HCT116 (cell line): ENCODE results near the gene TOMM70. TPM values are rescaled to one million over a fixed set of nuclear protein-coding genes. Genes with fewer than 3 reads are reported as not detected.
"Not testable (repeated sequence)": the region's sequence is repeated elsewhere in the genome, so short reads cannot be mapped to it uniquely, and the experiment has no call there.

ENCODE experiments used
- ATAC-seq: fragments of 200-7000 bp; cut with Tn5 transposase; 2 replicates; pipeline ENCODE4 v1.9.1; 2020; ENCODE audit warnings: mild to moderate bottlenecking, moderate library complexity
- BruUV-seq: library from RNA; stranded (reverse); fragments of 400-500 nt; replicated peaks from 2 replicates; lab custom pipeline; 2021; lab: Mats Ljungman, UMichigan
- CTCF ChIA-PET: fragments of 300-600 bp; sonication (Branson Sonifier 250); formaldehyde crosslinking; loops from one replicate; lab custom pipeline; 2021; ENCODE audit warnings: antibody characterized with exemption; lab: Charles Lee
- POLR2A ChIA-PET: fragments of 300-600, 350-600 bp; sonication (Branson Sonifier 250); formaldehyde crosslinking; loops from one replicate; lab custom pipeline; 2021; ENCODE audit warnings: antibody characterized with exemption; lab: Charles Lee
- RAD21 ChIA-PET, 2 experiments: fragments of 300-600 bp; sonication (Branson Sonifier 250); formaldehyde crosslinking; loops; one replicate each; lab custom pipeline; 2023; ENCODE audit warnings: low total read pairs in 2 of 2; ENCODE audit not compliant: uncharacterized antibody in 2 of 2, unreplicated experiment in 2 of 2, low non-redundant PET in 1 of 2; lab: Charles Lee
- DNase-seq: peaks from one replicate; pipeline ENCODE4 v3.0.0-alpha.2; 2010; ENCODE audit warnings: low read depth, low spot score
- H2AFZ ChIP-seq: fragments of 200-600 bp; shearing (Covaris generic), sonication (generic); 2 replicates; pipeline ENCODE4 v1.6.1; 2017; ENCODE audit warnings: low read depth, mixed run types, mixed read lengths, antibody characterized with exemption, low read length; ENCODE audit not compliant: poor library complexity, severe bottlenecking
- H3K27ac ChIP-seq: 2 replicates; pipeline ENCODE4 v1.5.1; 2012; ENCODE audit warnings: low read depth, low read length
- H3K27me3 ChIP-seq: fragments of 200-600 bp; sonication (generic); 2 replicates; pipeline ENCODE4 v1.6.1; 2016; ENCODE audit warnings: mixed run types, low read length, mixed read lengths; ENCODE audit not compliant: insufficient read depth
- H3K36me3 ChIP-seq, 2 experiments: fragments of 200-500 bp in 1 of 2; fragments of 200-600 bp in 1 of 2; sonication (Bioruptor generic) in 1 of 2; sonication (generic) in 1 of 2; 2 replicates each; pipeline versions ENCODE4 v1.5.1 to v1.6.1; 2014 to 2016; ENCODE audit warnings: low read length in 2 of 2, inconsistent platforms in 1 of 2, mixed read lengths in 1 of 2, mixed run types in 1 of 2; ENCODE audit not compliant: insufficient read depth in 2 of 2, control insufficient read depth in 1 of 2
- H3K4me1 ChIP-seq, 2 experiments: fragments of 200-600 bp in 1 of 2; sonication (generic) in 1 of 2; 2 replicates each; pipeline versions ENCODE4 v1.5.1 to v1.6.1; 2012 to 2017; ENCODE audit warnings: low read length in 2 of 2, inconsistent platforms in 1 of 2, mild to moderate bottlenecking in 1 of 2, mixed read lengths in 1 of 2, mixed run types in 1 of 2, moderate library complexity in 1 of 2; ENCODE audit not compliant: insufficient read depth in 2 of 2, control insufficient read depth in 1 of 2
- H3K4me2 ChIP-seq: fragments of 200-600 bp; sonication (generic); 2 replicates; pipeline ENCODE4 v1.6.1; 2017; ENCODE audit warnings: mixed run types, low read length, mixed read lengths
- H3K4me3 ChIP-seq, 2 experiments: fragments of 200-600 bp in 1 of 2; sonication (generic) in 1 of 2; replicated peaks in 1 of 2; 2 replicates each; pipeline ENCODE4 v1.5.1; 2011 to 2016; ENCODE audit warnings: low read length in 2 of 2, control low read depth in 1 of 2, low read depth in 1 of 2, mild to moderate bottlenecking in 1 of 2, mixed read lengths in 1 of 2, mixed run types in 1 of 2
- H3K79me2 ChIP-seq: fragments of 200-600 bp; sonication (generic); 2 replicates; pipeline ENCODE4 v1.6.1; 2017; ENCODE audit warnings: mild to moderate bottlenecking, mixed run types, low read length, moderate library complexity, mixed read lengths; ENCODE audit not compliant: insufficient read depth
- H3K9ac ChIP-seq: fragments of 200-600 bp; sonication (generic); 2 replicates; pipeline ENCODE4 v1.6.1; 2016; ENCODE audit warnings: low read length, mixed read lengths
- H3K9me2 ChIP-seq: fragments of 200-600 bp; sonication (generic), shearing (Covaris generic); 2 replicates; pipeline ENCODE4 v1.6.1; 2017; ENCODE audit warnings: mixed run types, mild to moderate bottlenecking, moderate library complexity; ENCODE audit not compliant: insufficient read depth
- H3K9me3 ChIP-seq, 2 experiments: fragments of 200-500 bp in 1 of 2; fragments of 200-600 bp in 1 of 2; sonication (Bioruptor generic) in 1 of 2; sonication (generic) in 1 of 2; 2 replicates each; pipeline ENCODE4 v1.6.1; 2014 to 2017; ENCODE audit warnings: low read length in 2 of 2, mixed read lengths in 2 of 2, inconsistent platforms in 1 of 2, low read depth in 1 of 2, mild to moderate bottlenecking in 1 of 2, mixed run types in 1 of 2, moderate library complexity in 1 of 2; ENCODE audit not compliant: control insufficient read depth in 1 of 2, insufficient read depth in 1 of 2
- H4K20me1 ChIP-seq: fragments of 200-600 bp; sonication (generic), shearing (Covaris generic); 2 replicates; pipeline ENCODE4 v1.6.1; 2017; ENCODE audit warnings: mixed run types, mild to moderate bottlenecking, moderate library complexity; ENCODE audit not compliant: insufficient read depth
- EGR1 ChIP-seq: IDR thresholded peaks from 2 replicates; pipeline ENCODE4 v1.6.1; 2012; ENCODE audit warnings: low read depth
- ELF1 ChIP-seq: IDR thresholded peaks from 2 replicates; pipeline ENCODE4 v1.6.1; 2012; ENCODE audit warnings: low read depth, borderline replicate concordance
- EZH2 ChIP-seq: fragments of 200-600 bp; sonication (generic); IDR thresholded peaks from 2 replicates; pipeline ENCODE4 v1.6.1; 2017; ENCODE audit warnings: antibody characterized with exemption, mixed run types
- EZH2phosphoT487 ChIP-seq: fragments of 200-600 bp; IDR thresholded peaks from 2 replicates; pipeline ENCODE4 v1.6.1; 2018; ENCODE audit warnings: antibody characterized with exemption, borderline replicate concordance
- FOSL1 ChIP-seq: IDR thresholded peaks from 2 replicates; pipeline ENCODE4 v1.6.1; 2012; ENCODE audit warnings: low read depth
- POLR2A ChIP-seq: IDR thresholded peaks from 2 replicates; pipeline ENCODE4 v1.7.0; 2011; ENCODE audit warnings: borderline replicate concordance; ENCODE audit not compliant: insufficient read depth, insufficient read length; ENCODE audit errors: extremely low read depth
- RAD21 ChIP-seq: IDR thresholded peaks from 2 replicates; pipeline ENCODE4 v1.6.1; 2012; ENCODE audit warnings: low read depth, mild to moderate bottlenecking
- SIN3A ChIP-seq: IDR thresholded peaks from 2 replicates; pipeline ENCODE4 v1.6.1; 2012; ENCODE audit warnings: low read depth
- SRF ChIP-seq: IDR thresholded peaks from 2 replicates; pipeline ENCODE4 v1.6.1; 2012; ENCODE audit warnings: low read depth
- TCF7L2 ChIP-seq: IDR thresholded peaks from 2 replicates; pipeline ENCODE4 v1.7.0; 2011; ENCODE audit warnings: borderline replicate concordance, inconsistent platforms; ENCODE audit not compliant: insufficient read depth, insufficient read length; ENCODE audit errors: extremely low read depth
- YY1 ChIP-seq: IDR thresholded peaks from 2 replicates; pipeline ENCODE4 v1.6.1; 2011; ENCODE audit warnings: low read length, low read depth, moderate library complexity, mild to moderate bottlenecking; ENCODE audit not compliant: insufficient replicate concordance; ENCODE audit errors: extremely low read depth
- ZFX ChIP-seq: fragments of 450-650 bp; IDR thresholded peaks from 2 replicates; pipeline ENCODE4 v1.6.1; 2017
- intact Hi-C: fragments of 100-400 bp; cut with micrococcal nuclease; formaldehyde crosslinking; loops from 2 replicates; pipeline ENCODE4 v1.10.0; 2022
- total RNA-seq: library from RNA; stranded (reverse); gene quantifications from one replicate; pipeline ENCODE4 v1.2.1, GENCODE V29; 2021; ENCODE audit not compliant: unreplicated experiment
- TF ChIP-seq, protein P1 (sequence below): IDR thresholded peaks from 2 replicates; pipeline ENCODE4 v1.6.1; 2012

The TOMM70 gene
- total RNA-seq, 1 experiment from 2014 or later = 54.9 TPM

DNA sequence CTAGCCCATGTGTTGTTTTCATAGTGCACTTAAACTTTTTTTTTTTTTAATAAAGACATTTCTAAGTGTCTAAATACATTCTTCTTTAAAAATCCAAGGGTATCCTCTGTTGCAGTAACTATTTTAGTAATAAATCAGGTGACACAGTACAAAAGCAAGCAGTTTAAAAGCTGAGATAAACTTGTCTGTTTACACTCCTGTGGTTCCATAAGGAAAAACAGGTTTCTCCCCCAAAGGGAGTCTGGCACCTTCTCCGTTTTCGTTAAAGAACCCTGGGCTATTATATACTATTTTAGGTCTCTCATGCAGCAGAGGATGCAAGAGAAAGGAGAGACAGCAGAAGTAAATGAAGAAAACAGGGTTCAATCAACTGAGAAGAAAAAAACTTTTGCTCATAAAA, 48.3 kb upstream of the TOMM70 start:
- intact Hi-C loops = no loop called here
- Histone ChIP-seq H3K36me3 (no peaks in the 10 kb centered on the region), H3K27ac (no peak overlapping the region), H3K4me1 (no peaks in the 10 kb centered on the region), H2AFZ (no peak overlapping the region), H3K9me2 (no peaks in the 10 kb centered on the region), H3K4me3 (no peak overlapping the region), H3K9me3 (no peaks in the 10 kb centered on the region), H3K27me3 (no peaks in the 10 kb centered on the region), H3K4me2 (no peak overlapping the region), H3K79me2 (no peaks in the 10 kb centered on the region), H3K9ac (no peak overlapping the region), H4K20me1 (no peaks in the 10 kb centered on the region)
- no TSS peak for BruUV-seq
- ATAC-seq = no peak
- TF ChIP-seq ZFX (no peak), SIN3A (no peak), POLR2A (no peak), RAD21 (no peak), ELF1 (no peak), TCF7L2 (no peak), SRF (no peak), EZH2 (no peak), YY1 (no peak)
- TF ChIP-seq, protein P1, sequence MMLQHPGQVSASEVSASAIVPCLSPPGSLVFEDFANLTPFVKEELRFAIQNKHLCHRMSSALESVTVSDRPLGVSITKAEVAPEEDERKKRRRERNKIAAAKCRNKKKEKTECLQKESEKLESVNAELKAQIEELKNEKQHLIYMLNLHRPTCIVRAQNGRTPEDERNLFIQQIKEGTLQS = no peak
- DNase-seq = no peak
- POLR2A ChIA-PET = no interaction called here
- CTCF ChIA-PET = no interaction called here
- RAD21 ChIA-PET = no interaction called here

DNA sequence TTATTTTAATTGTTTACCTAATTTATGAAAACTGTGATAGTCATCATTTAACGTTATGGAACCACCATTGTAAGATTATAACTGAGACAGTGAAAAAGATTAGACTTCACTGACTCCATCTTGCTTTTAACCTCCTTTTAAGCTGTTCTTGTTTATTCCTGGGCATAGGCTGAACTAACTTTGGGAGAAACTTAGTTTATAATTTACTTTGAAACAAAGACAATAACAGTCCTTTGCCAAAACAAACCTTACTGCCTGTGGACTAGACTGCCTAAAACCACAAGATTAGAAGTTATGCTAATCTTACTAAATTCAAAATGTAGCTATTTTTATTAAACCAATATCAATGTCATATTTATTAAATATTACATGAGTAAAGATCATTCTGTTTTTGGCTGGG, 47.2 kb upstream of the TOMM70 start:
- Histone ChIP-seq H3K79me2 (no peaks in the 10 kb centered on the region), H2AFZ (no peak overlapping the region), H3K27ac (no peak overlapping the region), H3K9me2 (no peaks in the 10 kb centered on the region), H3K4me1 (no peaks in the 10 kb centered on the region), H3K9ac (no peak overlapping the region), H4K20me1 (no peaks in the 10 kb centered on the region), H3K4me3 (no peak overlapping the region), H3K27me3 (no peaks in the 10 kb centered on the region), H3K4me2 (no peak overlapping the region), H3K9me3 (no peaks in the 10 kb centered on the region), H3K36me3 (no peaks in the 10 kb centered on the region)
- ChIA-PET CTCF (no interaction called here), POLR2A (no interaction called here), RAD21 (no interaction called here)
- no peak for TF ChIP-seq ELF1
- no peak for TF ChIP-seq RAD21
- no peak for TF ChIP-seq EZH2phosphoT487
- no peak for TF ChIP-seq EZH2
- TF ChIP-seq EGR1 = no peak
- no peak for TF ChIP-seq FOSL1
- TF ChIP-seq, protein P1 = no peak
- TF ChIP-seq POLR2A = no peak
- intact Hi-C loops = no loop called here
- BruUV-seq = no TSS peak
- no peak for ATAC-seq
- DNase-seq = no peak

GRCh38 chr3:100447067-100447466, 46.2 kb upstream of the TOMM70 start:
- POLR2A ChIA-PET, H3K79me2 ChIP-seq, BruUV-seq, H3K4me2 ChIP-seq, H3K27me3 ChIP-seq, H3K4me1 ChIP-seq, DNase-seq, H3K4me3 ChIP-seq, intact Hi-C loops, H3K9ac ChIP-seq, H2AFZ ChIP-seq, RAD21 ChIA-PET, H3K9me3 ChIP-seq, CTCF ChIA-PET, H3K36me3 ChIP-seq, H3K27ac ChIP-seq, H3K9me2 ChIP-seq, ATAC-seq, H4K20me1 ChIP-seq: not testable (repeated sequence)
